SH-SY5Y (cell line): Measurements from ENCODE around the gene RYR1.

ENCODE experiments used
- GATA2 ChIP-seq: IDR thresholded peaks from 2 replicates; pipeline ENCODE4 v1.6.1; 2011; ENCODE audit warnings: mild to moderate bottlenecking, low read depth, low read length
- GATA3 ChIP-seq: IDR thresholded peaks from 2 replicates; pipeline ENCODE4 v1.6.1; 2011; ENCODE audit warnings: low read depth, mild to moderate bottlenecking, low read length, moderate library complexity

DNA sequence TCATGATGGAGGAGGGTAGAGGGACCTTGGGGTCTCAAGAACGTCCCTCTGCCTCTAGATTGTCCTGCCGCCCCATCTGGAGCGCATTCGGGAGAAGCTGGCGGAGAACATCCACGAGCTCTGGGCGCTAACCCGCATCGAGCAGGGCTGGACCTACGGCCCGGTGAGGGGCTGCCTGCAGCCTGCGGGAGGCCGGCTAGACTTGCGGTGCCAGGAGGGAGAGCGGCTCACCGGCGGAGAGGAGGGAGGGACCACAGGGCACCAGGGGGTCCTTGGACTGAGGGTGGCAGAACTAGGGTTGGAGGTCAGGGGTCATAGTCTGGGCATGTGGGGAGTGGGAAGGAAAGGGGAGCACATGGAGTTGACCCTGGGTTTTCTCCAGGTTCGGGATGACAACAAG lies 29.9 kb downstream of the RYR1 start:
- TF ChIP-seq GATA3 (no peak), GATA2 (no peak)
